Mucosa of descending colon (tissue), 3 donors: ENCODE measurements around the gene GLTP. TPM values are rescaled to one million over a fixed set of nuclear protein-coding genes. Genes with fewer than 3 reads are reported as not detected.

Source experiments
- ATAC-seq: fragments of 200-7000 bp; cut with Tn5 transposase; one replicate; pipeline ENCODE4 v1.9.1; 2020; ENCODE audit warnings: mild to moderate bottlenecking, moderate library complexity
- DNase-seq, 3 donors: peaks; one replicate each; pipeline ENCODE4 v3.0.0-alpha.2; 2020
- H3K36me3 ChIP-seq: fragments of 200-600 bp; one replicate; pipeline ENCODE4 v1.8.0; 2021; ENCODE audit warnings: low read depth, mild to moderate bottlenecking
- H3K4me1 ChIP-seq: fragments of 200-600 bp; one replicate; pipeline ENCODE4 v1.8.0; 2021; ENCODE audit warnings: low read depth, mild to moderate bottlenecking
- H3K4me3 ChIP-seq: fragments of 200-600 bp; one replicate; pipeline ENCODE4 v1.8.0; 2021; ENCODE audit warnings: mild to moderate bottlenecking
- H3K9me3 ChIP-seq: fragments of 200-600 bp; one replicate; pipeline ENCODE4 v1.8.0; 2021; ENCODE audit warnings: mild to moderate bottlenecking
- CTCF ChIP-seq: fragments of 200-600 bp; IDR thresholded peaks from one replicate; pipeline ENCODE4 v1.8.0; 2022; ENCODE audit warnings: antibody characterized with exemption, mild to moderate bottlenecking
- intact Hi-C, 2 donors: fragments of 100-400 bp; cut with DNase I in 1 of 2; cut with micrococcal nuclease in 1 of 2; formaldehyde crosslinking; loops; one replicate each; pipeline versions ENCODE4 v1.11.0 to v1.11.1; 2022; cut with DNase I, micrococcal nuclease
- total RNA-seq, 3 donors: library from RNA; stranded (reverse); fragmentation: NEBNext Ultra II Directional in 2 of 3; extraction: Animal tissue kit (Norgen Biotek cat#: 25700) in 2 of 3; gene quantifications; one replicate each; pipeline versions ENCODE4 v1.2.1 to v1.2.4, GENCODE V29; 2021 to 2023
- donor health status: DM: no; HTN: no; CAD: no; lungs with moderate emphysema.
- donor health status: DM: no; HTN: no; CAD: no.
- donor health status: DM: no; HTN: yes; CAD: no.

Gene GLTP
- total RNA-seq, 3 donors from 2014 or later = 58.8 to 101 (median 98.9) TPM

GRCh38 chr12:109830718-109831117, 49.6 kb downstream of the GLTP start:
- ATAC-seq (no peak), DNase-seq (no peak)
- intact Hi-C loops = no loop called here
- H3K4me1 ChIP-seq = no peaks in the 10 kb centered on the region
- no peaks in the 10 kb centered on the region for H3K36me3 ChIP-seq
- TF ChIP-seq CTCF = no peak
- no peak overlapping the region for H3K4me3 ChIP-seq
- no peaks in the 10 kb centered on the region for H3K9me3 ChIP-seq

GRCh38 chr12:109830267-109830666, 50.1 kb downstream of the GLTP start:
- Histone ChIP-seq H3K4me3 (no peak overlapping the region), H3K4me1 (no peaks in the 10 kb centered on the region), H3K9me3 (no peaks in the 10 kb centered on the region), H3K36me3 (no peaks in the 10 kb centered on the region)
- DNase-seq (no peak), ATAC-seq (no peak)
- no peak for TF ChIP-seq CTCF
- intact Hi-C loops = no loop called here

GRCh38 chr12:109829667-109830066, 50.7 kb downstream of the GLTP start:
- H3K36me3 ChIP-seq = no peaks in the 10 kb centered on the region
- no peaks in the 10 kb centered on the region for H3K4me1 ChIP-seq
- intact Hi-C loops = no loop called here
- TF ChIP-seq CTCF = no peak
- no peak overlapping the region for H3K4me3 ChIP-seq
- ATAC-seq = no peak
- no peaks in the 10 kb centered on the region for H3K9me3 ChIP-seq
- no peak for DNase-seq

- intact Hi-C loops = no loop called here
Measured at GRCh38 chr12:109828754-109829511, 51.4 kb downstream of the GLTP start.

More at GRCh38 chr12:109828754-109829511, 51.4 kb downstream of the GLTP start:
- H3K9me3 ChIP-seq = no peaks in the 10 kb centered on the region
- H3K4me1 ChIP-seq = no peaks in the 10 kb centered on the region
- no peak for DNase-seq
- no peak overlapping the region for H3K4me3 ChIP-seq
- TF ChIP-seq CTCF = no peak
- ATAC-seq = no peak
- H3K36me3 ChIP-seq = no peaks in the 10 kb centered on the region
